SHP77 treated with DMSO at 0.1 percent for 48 hours (cell line): ENCODE measurements around the gene SLC22A23.

ENCODE experiments used
- DNase-seq: peaks from one replicate; lab custom pipeline; 2025; lab: John Stamatoyannopoulos, UW

Gene SLC22A23

DNA sequence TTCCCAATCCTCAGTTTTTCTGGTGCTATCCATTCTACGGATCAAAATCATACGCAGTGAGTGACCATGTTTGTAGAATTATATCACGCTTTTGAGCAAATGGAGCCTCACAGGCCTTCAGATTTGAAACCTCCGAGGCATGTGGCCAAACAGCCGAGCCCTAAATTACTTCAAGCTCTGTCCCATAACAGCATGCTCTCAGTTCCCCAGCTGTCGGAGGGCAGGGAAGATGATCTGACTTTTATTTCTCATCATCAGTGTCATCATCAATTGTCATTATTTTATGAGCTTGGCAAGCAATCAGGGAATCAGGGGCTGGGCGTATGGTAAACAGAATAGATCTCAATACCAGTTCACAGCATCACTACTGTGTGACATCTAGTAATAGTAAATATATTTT lies 124.9 kb downstream of the SLC22A23 start:
- no peak for DNase-seq

DNA sequence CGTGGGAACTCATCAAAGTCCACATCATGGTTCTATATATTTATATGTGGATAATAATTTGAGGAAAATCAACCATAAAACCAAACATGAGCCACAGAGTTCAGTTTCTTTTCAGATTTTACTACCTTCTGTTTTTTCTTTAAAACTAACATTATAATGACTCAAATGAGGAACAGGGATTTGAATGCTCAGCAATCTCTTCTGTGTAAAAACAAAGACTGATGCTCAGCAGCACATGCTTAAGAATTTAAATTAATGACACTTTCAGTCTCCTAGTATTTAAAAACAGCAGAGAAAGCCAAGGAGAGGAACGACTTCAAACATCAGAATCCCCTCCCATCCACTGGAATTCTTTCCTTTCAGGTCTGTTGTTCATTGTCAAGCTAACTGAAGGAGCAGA lies 125.4 kb downstream of the SLC22A23 start:
- no peak for DNase-seq

DNA sequence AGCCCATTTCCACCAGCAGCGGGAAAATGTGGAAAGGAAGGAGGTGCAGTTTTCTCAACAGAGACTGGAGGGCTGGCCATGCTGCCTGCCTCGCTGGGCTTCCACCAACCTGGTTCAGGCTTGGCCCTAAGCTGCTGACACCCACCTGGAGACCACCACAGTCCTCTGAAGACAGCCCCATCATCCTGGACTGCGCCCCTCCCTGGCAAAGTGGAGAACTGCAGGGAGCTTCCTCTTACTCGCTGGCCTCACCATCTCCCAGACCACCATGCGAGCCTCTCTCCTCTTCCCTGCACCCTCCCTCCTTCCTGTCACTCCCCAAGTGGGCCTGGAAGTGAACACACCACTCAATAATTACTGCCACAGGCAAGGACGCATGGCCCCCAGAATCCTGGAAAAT lies 126.7 kb downstream of the SLC22A23 start:
- DNase-seq = no peak

DNA sequence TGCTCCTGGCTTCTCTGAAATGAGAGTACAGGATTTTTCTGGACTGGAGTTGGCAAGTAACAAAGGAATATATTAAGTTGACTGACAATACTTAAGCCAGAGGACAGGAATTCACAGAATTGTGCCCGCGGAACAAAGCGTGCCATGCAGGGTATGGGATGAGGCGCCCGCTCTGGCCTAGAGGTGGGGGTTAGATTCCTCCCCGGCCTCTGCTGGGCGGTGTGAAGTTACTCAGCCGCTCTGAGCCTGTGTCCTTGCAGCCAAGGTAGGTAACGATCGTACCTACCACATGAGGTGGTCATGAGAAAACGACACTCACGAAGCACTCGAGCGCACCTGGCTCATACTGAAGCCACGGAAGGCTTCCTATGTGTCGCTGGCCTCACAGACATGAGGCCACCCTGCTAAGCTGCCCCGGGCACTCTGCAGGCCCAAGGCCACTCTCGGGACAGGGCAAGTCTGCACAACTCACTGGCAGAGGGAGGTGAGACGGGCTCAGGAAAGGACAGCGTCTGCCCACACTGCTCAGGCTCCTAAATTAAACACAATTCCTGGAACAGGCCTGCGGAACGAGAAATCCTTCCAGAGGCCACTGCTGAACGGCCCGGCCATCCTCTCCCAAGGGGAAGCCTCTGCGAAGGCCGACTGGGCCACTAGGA lies 127.3 kb downstream of the SLC22A23 start:
- DNase-seq = no peak

DNA sequence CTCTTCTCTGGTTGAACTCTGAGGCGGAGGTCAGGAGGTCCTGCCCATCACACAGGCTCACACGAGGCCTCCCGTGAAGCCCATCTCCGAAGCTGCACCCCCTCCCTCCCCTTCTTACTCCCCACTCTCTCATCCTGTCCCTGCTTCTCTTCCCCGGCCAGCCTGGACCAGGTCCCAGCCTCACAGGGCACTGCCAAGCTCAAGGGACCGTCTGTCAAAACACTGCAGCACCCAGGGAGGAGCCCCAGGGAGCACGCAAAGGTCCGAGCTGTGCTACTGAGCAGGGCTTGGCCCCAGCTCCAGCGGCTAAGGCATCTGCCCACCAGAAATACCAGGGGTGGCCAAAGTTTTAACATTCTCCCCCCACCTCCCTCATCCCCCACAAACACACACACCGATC lies 128.1 kb downstream of the SLC22A23 start:
- DNase-seq = no peak

DNA sequence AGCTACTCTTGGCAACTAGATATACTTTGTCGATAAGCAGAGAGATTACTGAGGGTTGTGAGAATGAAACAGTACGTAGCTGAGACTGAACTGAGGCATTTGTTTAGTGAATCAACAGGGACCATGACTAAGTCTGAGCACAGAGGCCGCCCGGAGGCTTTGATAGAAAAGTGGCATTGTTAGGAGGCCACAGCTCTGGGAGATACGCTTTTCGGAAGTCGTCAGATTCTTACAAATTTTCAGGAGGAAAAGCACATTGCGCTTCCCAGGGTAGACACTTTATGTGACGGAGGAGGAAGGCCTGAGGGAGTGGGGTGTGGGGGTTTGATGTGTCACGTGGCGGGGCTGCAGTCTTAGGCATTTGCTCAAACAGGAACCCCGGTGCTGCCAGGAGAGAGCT lies 128.7 kb downstream of the SLC22A23 start:
- no peak for DNase-seq

DNA sequence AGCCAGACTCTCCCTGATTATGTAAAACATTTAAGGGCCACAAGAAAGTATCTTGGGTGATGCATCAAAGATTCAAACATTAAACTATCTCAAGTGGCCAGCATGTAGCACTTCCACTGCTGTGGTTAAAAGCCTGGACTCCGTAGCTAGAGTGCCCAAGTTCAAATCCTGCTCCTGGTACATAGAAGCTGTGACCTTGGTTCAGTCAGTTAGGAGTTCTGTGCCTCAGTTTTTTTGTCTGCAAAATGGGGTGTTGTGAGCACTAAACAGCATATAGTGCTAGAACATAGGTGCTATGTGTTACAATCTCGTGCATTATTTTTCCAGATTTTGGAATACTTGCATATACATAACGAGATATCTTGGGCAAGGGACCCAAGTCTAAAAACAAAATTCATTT lies 129.4 kb downstream of the SLC22A23 start:
- no peak for DNase-seq

DNA sequence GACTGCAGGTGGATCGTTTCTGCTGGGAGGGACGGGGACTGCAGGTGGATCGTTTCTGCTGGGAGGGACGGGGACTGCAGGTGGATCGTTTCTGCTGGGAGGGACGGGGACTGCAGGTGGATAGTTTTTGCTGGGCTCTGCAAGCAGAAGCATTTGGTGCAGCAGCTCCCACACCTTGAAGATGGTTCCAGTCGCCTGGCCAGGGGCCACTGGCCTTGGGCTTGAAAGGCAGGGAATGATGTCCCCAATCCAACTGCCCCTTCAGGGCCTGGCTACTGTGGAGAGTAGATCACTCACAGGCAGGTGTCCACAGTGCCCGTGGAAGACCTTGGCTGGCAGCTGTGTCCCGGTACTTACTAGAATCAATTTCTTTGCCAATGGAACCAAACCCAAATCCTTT lies 129.9 kb downstream of the SLC22A23 start:
- no peak for DNase-seq

DNA sequence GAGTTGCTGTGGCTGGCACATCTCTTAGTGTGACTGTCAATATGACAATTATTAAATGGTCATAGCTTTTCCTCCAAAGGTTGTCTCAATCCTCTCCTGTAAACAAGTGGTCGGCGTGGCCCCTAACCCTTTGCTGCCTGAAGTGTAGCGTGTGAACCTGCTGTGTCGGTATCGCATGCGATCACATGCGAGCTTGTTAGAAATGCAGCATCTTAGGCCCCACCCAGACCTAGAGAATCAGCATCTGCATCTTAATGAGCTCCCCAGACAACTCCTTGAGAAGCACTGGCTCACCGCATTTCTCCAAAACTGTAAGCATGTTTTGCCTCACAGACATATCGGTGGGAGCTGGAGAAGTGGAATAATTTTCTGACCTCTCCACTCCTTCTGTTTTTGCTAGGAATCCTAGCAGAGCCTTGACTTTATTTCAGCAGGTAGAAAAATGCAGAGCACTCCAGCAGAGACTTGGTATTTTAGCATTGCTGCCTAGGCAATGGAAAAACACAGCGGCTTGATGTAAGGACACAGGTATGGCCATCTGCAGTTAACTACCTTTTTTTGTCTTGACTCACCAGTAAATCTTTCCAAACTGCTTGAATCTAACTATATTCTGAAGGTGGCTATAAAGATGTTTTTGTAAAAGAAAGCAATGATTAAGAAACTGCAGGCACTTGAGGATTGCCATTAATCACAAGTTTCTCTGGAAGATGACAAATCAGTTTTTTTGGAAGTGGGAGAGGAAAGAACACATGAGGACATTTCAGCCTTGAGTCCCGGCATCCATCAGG lies 130.5 kb downstream of the SLC22A23 start:
- DNase-seq = no peak

DNA sequence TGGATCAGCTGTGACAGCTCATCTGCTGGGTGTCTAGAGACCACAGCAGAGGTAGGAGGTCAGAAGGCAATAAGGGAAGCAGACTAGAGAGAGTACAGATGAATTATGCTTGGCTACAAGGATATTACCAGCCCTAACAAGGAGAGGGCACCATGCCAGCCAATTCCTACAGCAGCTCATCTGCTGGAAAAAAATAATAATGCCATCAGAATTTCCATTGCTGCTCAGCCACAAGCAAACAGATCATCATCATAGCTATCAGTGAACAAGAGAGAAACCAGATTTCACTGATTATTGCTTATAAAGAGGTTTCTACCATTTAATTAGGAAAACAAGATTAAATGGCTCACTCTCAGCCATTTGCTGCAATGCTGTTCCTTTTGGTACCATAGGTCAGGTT lies 131.6 kb downstream of the SLC22A23 start:
- no peak for DNase-seq

DNA sequence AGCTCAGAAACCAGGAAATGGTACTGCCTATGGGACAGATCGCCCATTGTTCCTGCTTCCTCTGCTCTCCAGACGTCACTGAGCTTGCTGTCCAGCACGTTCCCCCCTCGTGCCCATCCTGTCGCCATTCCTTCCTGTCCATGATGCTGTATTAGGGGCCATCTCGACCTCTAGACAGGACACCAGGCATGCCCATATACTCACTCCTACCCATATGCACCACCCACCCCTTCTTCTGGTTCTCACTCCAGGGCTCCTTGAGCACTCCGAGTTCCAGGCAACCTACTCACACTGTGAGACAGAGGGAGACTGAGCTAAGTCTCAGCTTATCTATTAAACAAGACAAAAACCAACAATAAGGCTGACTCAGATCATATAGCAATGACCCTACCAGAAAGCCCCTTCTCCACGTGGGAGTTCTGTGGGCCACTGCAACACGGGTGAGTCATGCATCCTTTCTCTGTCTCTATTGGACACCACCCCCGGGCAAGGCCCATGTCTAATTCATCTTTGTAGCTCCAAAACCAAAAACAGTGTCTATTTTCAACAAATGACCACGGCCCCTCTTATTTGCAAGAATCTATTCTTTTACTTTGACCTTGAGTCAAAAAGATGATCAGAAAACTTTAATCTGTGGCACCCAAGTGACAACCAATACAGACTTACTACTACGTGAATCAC lies 132.4 kb downstream of the SLC22A23 start:
- no peak for DNase-seq

DNA sequence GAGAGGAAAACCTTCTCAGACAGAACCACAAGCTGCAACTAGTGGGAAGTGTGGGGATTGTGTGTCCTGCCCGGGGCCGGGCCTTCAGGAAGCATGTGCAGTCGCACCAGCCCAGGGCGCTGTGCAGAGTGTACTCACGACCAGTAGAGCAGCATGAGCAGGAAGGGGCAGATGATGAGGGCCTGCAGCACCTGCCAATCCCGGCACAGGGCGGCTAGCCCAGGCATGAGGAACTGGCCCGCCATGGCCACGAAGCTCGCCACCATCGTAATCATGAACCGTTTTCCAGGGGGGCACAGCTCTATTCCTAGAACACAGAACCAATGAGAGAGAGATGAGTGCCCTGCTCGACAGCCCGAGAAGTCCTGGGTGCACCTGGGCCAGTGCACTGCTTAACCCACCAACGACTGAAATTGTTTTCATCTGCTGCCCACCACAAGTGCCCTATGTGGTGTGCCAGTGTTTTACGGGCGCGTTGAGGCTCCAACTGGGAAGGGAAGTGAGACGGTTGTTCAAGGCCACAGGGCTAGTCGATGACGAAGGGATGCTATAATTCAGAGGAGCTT lies 133.1 kb downstream of the SLC22A23 start:
- no peak for DNase-seq

DNA sequence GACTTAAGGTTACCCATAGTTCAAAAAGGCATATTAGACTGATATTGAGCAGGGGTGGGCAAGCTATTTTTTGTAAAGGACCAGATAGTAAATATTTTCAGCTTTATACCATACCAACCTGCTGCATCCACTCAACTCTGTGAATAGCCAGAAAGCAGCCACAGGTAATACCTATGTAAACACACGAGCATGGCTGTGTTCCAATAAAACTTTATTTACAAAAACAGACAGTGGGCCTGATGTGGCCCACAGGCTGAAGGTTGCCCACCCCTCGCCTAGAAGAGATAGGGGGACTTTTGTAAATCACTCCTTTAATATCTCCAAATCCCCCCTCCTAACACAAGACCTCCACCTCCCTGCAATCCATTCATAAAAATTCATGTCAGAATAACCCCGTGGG lies 133.7 kb downstream of the SLC22A23 start:
- no peak for DNase-seq

DNA sequence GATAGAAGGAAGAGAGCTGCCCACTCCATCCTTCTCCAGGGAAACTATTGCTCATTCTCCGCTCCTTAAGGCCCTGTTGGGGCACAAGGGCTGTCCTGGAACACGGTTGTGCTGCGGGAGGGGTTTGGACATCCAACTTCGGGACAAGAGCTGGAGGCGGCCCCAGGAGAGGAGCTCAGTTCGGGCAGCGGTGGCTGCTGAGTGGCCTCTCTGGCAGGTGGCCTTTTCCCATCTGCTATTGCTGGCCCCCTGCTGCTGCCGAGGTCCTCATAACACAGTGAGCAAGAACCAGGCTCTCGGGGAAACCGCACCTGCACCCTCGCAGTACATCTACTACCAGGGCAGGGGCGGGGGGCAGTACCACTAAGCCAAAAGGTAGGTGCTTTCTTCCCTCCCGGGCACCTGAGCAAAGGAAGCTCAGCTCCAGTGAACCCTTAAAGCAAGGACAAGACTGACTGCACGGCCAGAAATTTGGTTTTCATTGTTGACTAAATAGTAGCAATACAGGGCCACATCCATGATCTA lies 134.4 kb downstream of the SLC22A23 start:
- no peak for DNase-seq

DNA sequence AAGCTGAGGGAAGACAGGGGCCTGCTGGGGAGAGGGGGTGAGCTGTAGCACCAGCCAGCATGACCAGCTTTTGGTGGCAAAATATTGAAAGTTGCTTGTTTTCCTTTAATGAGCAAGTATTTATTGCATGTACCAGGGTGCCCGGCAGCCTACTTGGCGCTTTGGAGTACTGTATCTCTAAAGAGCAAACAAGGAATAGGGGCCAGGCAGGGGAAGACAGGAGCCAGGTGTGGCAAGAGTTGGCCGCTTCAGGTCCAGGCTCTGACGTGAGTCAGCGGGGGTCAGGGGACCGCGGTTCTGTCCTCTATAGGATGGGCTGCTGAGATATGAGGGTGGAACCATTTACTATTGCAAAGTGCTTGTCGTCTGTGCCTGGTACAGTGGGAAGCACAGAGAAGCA lies 135.0 kb downstream of the SLC22A23 start:
- no peak for DNase-seq

DNA sequence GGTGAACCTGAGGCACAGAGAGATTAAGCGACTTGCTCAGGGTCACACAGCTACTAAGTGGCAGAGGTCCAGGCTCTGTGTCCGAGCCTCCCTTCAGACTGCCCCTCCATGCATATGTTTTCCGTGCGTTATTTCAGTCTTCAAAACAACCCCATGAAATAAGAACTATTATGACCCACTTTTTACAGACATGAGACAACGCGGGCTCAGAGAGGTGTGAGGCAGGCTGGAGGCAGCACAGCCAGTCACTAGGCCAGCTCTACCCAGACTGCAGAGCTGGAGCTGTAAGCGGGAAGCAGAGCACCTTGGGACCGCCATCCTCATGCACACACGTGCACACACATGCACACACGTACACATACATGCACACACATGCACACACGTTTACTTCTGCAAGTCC lies 135.8 kb downstream of the SLC22A23 start:
- DNase-seq = no peak

DNA sequence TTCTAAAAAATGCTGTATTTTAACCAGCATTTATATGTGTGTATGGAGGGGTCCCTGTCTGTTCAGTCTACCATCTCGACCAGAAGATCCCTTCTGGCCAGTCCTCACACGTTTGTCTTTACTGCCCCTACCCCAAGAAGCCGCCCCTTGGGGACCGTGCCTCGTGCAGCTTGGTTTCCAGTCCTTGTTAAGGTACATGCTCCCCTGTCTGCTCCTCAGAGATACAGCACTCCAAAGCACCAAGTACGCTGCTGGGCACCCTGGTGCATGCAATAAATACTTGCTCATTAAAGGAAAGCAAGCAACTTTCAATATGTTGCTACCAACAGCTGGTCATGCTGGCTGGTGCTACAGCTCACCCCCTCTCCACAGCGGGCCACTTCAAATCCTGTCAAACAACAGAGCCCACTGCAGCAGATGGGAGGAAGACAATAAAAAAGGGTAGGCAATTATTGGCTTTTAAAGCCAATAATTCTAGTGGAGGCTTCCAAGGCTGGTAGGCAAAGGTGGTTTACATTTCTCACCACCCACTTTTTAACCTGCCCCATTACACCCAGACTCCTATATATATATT lies 136.5 kb downstream of the SLC22A23 start:
- DNase-seq = no peak

DNA sequence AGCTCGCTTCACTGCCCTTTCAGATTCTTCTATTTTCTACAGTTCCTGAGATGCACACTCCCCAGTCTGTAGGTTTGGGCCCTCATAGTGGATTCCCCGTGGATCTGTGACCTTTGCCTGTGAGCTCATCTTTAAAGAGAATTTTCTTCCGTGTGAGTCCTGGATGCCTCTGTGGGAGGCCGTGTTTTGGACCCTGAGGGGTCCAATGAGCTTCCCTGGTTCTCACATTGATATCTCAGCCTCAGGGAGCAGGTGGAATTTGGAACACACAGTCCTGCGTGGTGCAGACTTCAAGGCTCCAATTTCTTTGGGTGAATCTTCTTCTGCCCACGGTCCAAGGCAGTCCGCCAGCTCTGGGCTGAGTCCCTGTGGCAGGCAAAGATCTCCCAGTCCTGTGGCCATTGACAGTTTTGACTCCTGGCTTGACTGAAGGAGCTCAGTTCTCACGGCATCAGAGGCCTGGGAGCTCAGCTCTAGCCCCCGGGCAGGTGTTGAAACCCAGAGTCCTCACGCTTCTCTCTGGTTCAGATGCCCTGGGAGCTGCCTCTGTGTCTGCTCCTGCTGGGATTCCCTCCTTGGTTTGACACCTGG lies 137.1 kb downstream of the SLC22A23 start:
- no peak for DNase-seq

DNA sequence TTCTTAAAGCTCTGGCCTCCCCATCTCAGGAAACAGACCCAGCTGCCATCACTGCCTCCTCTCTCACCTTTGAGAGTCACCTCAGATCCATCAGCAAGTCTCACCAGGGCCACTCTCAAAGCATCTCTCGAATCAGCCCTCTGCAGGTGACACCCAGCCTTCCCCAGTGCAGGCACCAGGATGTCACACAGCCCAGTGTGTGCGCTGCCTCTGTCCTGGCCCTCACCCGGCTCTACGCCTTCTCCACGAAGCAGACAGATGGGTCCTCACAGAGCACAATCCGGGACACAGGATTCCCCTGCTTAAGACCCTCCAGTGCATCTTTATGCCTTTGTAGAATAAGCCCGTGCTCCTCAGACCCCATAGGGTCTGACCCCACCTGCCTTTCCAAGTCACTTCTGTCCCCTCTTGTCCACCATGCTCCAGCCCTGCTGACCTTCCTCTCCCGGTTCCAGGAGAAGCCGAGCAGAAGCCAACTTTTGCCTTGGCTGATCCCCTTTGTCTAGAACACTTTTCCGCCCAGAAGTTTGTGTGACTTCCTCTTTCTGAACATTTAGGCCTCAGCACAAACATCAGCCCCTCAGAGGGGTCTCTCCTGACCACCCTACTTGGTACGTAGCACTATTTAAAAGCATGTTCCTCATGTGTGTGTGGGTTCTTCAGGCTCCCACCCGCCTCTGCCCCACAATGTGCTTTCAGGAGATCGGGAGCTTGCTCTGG lies 137.9 kb downstream of the SLC22A23 start:
- DNase-seq = no peak

DNA sequence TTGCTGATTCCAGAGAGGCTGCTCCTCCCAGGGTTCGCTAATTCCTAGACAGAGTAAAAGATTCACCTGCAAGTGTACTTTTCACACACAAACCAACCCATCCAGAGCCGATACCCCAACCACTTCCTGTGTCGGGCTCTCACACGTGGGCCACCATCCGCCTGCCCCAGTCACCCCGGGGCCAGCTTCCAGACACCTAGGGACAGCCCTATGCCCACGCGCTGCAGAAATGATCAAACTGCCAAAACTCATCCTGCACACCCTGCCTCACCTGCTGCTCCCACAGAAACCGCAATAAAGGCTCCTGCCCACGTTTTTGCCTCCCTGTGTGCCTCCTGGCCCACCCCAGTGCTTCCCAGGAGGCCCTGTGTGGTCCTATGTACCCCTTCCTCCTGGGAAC lies 138.6 kb downstream of the SLC22A23 start:
- DNase-seq = no peak

DNA sequence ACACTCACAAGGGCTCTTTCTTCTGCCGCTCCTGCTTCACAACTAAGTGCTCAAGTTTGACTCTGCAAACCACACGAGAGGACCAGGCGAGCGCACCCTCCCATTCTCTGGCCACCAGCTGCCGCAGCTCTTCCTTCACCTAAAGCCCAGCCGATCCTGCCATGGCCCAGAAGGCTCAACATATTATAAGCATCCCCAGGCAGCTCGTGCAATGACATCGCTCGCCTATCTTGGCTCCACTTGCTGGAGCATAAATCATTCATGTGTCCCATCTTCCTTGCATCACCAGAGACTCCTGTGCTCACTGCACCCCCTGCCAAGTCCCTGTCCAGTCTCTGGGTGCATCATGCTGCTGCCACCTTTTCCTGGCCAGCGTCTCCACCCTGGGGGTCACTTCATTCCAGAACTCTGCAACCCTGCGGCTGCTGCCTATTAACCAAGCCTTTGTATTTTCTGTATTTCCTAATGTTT lies 139.1 kb downstream of the SLC22A23 start:
- no peak for DNase-seq
